MM.1S (cell line): ENCODE results near the gene SRGAP3.

Experiments used
- EZH2 ChIP-seq: fragments of 300-600 bp; sonication (generic); optimal IDR thresholded peaks from 2 replicates; pipeline ENCODE3; 2017; ENCODE audit warnings: low read depth, mild to moderate bottlenecking, antibody characterized with exemption, low read length, mixed read lengths
- TF ChIP-seq, protein P1 (sequence below): fragments of 300-600 bp; sonication (generic); IDR thresholded peaks from 2 replicates; pipeline ENCODE4 v1.5.1; 2016; ENCODE audit warnings: antibody characterized with exemption, low read length, mixed read lengths

GRCh38 chr3:9064251-9064650 lies 185.2 kb downstream of the SRGAP3 start:
- TF ChIP-seq, protein P1, sequence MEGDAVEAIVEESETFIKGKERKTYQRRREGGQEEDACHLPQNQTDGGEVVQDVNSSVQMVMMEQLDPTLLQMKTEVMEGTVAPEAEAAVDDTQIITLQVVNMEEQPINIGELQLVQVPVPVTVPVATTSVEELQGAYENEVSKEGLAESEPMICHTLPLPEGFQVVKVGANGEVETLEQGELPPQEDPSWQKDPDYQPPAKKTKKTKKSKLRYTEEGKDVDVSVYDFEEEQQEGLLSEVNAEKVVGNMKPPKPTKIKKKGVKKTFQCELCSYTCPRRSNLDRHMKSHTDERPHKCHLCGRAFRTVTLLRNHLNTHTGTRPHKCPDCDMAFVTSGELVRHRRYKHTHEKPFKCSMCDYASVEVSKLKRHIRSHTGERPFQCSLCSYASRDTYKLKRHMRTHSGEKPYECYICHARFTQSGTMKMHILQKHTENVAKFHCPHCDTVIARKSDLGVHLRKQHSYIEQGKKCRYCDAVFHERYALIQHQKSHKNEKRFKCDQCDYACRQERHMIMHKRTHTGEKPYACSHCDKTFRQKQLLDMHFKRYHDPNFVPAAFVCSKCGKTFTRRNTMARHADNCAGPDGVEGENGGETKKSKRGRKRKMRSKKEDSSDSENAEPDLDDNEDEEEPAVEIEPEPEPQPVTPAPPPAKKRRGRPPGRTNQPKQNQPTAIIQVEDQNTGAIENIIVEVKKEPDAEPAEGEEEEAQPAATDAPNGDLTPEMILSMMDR: no peak
- no peak for TF ChIP-seq EZH2
